ENCODE data around the gene WDR38. TPM values are rescaled to one million over a fixed set of nuclear protein-coding genes. Genes with fewer than 3 reads are reported as not detected.

WDR38 gene
- polyA plus RNA-seq, 1 donor: not detected

GRCh38 chr9:124906966-124907365 lies 53.7 kb downstream of the WDR38 start:
- peaks cover 36% of the 10 kb centered on the region for H3K36me3 ChIP-seq (ENCODE audit: control insufficient read depth, insufficient read depth, low read length)
- no peaks in the 10 kb centered on the region for H3K4me1 ChIP-seq (ENCODE audit: control insufficient read depth, insufficient read depth, low read length)
- no peak overlapping the region for H3K4me3 ChIP-seq (ENCODE audit: low read length)
- H3K27ac ChIP-seq (ENCODE audit: low read length): no peak overlapping the region
- WGBS (ENCODE audit: insufficient coverage, low lambda C conversion rate): 10% methylated on average over 1 of the region's 1 CpG
- H3K9me3 ChIP-seq (ENCODE audit: control insufficient read depth, low read depth, low read length): no peaks in the 10 kb centered on the region
- peak in 1 of 2 donors; percentile 21 for DNase-seq
- H3K27me3 ChIP-seq (ENCODE audit: control insufficient read depth, insufficient read depth, low read length): no peaks in the 10 kb centered on the region

Other genes with a start within 250 kb of the WDR38 start
- 5.0 TPM for gene NR6A1, start 82.1 kb upstream of the WDR38 start, polyA plus RNA-seq
- 11.7 TPM for gene OLFML2A, start 76.3 kb upstream of the WDR38 start, polyA plus RNA-seq
- gene RPL35, start 8.5 kb downstream of the WDR38 start, polyA plus RNA-seq: 1,710 TPM
- 44.4 TPM for gene ARPC5L, start 8.7 kb downstream of the WDR38 start, polyA plus RNA-seq
- gene GOLGA1, start 87.6 kb downstream of the WDR38 start, polyA plus RNA-seq: 19.0 TPM